Peyer's patch (tissue), 4 donors: Measurements from ENCODE around the gene ELP2. TPM values are rescaled to one million over a fixed set of nuclear protein-coding genes. Genes with fewer than 3 reads are reported as not detected.
A peak's percentile ranks its signal among the peaks of the same experiment; 100 is the strongest.

Experiments
- DNase-seq, 3 donors: peaks; one replicate each; pipeline ENCODE4 v3.0.0-alpha.2; 2017 to 2019
- H3K27ac ChIP-seq, 4 donors: fragments of 200-600 bp; sonication (generic); one replicate each; pipeline ENCODE4 v1.5.1; 2016 to 2019
- H3K27me3 ChIP-seq, 2 donors: fragments of 200-600 bp; sonication (generic); one replicate each; pipeline ENCODE4 v1.5.1; 2019
- H3K36me3 ChIP-seq, 3 donors: fragments of 200-600 bp; sonication (generic); one replicate each; pipeline ENCODE4 v1.5.1; 2016 to 2019
- H3K4me1 ChIP-seq, 4 donors: fragments of 200-600 bp; sonication (generic); one replicate each; pipeline ENCODE4 v1.5.1; 2016 to 2019
- H3K4me3 ChIP-seq, 4 donors: fragments of 200-600 bp; sonication (generic); 1 replicate in 3 of 4; 2 replicates in 1 of 4; pipeline ENCODE4 v1.5.1; 2016 to 2019; ENCODE audit warnings: mild to moderate bottlenecking in 1 of 4
- H3K9me3 ChIP-seq, 4 donors: fragments of 200-600 bp; sonication (generic); one replicate each; pipeline ENCODE4 v1.5.1; 2016 to 2019; ENCODE audit warnings: mild to moderate bottlenecking in 1 of 4
- CTCF ChIP-seq, 6 experiments: fragments of 450-650 bp in 4 of 6; fragments of 200-600 bp in 2 of 6; sonication (generic) in 1 of 6; IDR thresholded peaks; one replicate each; pipeline ENCODE4 v1.5.1; 2017 to 2019; ENCODE audit warnings: antibody characterized with exemption in 6 of 6, mild to moderate bottlenecking in 3 of 6, moderate library complexity in 1 of 6
- POLR2A ChIP-seq, 2 donors: fragments of 450-650 bp; IDR thresholded peaks; one replicate each; pipeline ENCODE4 v1.5.1; 2017; ENCODE audit warnings: antibody characterized with exemption in 2 of 2, mild to moderate bottlenecking in 2 of 2, moderate library complexity in 2 of 2
- total RNA-seq, 4 donors: library from RNA; depleted of rRNA; stranded (reverse); fragments of >200 nt; gene quantifications; one replicate each; pipeline ENCODE4 v1.1.0, GENCODE V29; 2016

The ELP2 gene
- total RNA-seq, 4 donors from 2014 or later: 41.2 to 74.6 (median 55.7) TPM

- DNase-seq: no peak
- H3K27ac ChIP-seq: peak overlapping the region in 3 of 4 donors; percentile 11 to 80 (median 40)
These were observed 47.0 kb downstream of the ELP2 start for GRCh38 chr18:36176711-36177110.

GRCh38 chr18:36177913-36178312 is 48.2 kb downstream of the ELP2 start:
- H3K27me3 ChIP-seq: no peaks in the 10 kb centered on the region
- no peak for DNase-seq

More at GRCh38 chr18:36176711-36177110, 47.0 kb downstream of the ELP2 start:
- Histone ChIP-seq H3K4me3 (no peak overlapping the region), H3K36me3 (peaks cover 0 to 33% (median 0%) of the 10 kb centered on the region in 3 donors), H3K4me1 (peaks cover 0 to 15% (median 3%) of the 10 kb centered on the region in 4 donors), H3K27me3 (no peaks in the 10 kb centered on the region), H3K9me3 (no peaks in the 10 kb centered on the region)
- TF ChIP-seq CTCF (IDR thresholded peaks at IDR 0.05) (no peak), POLR2A (IDR thresholded peaks at IDR 0.05) (no peak)

GRCh38 chr18:36179562-36180355 is 50.1 kb downstream of the ELP2 start:
- peak in 1 of 3 donors; percentile 80 for DNase-seq
- no peak for TF ChIP-seq CTCF (IDR thresholded peaks at IDR 0.05)
- no peak for TF ChIP-seq POLR2A (IDR thresholded peaks at IDR 0.05)
- H3K36me3 ChIP-seq: peaks cover 0 to 11% (median 0%) of the 10 kb centered on the region in 3 donors
- peak overlapping the region in 1 of 4 donors; percentile 24 for H3K27ac ChIP-seq
- H3K27me3 ChIP-seq: no peaks in the 10 kb centered on the region
- peaks cover 0 to 15% (median 3%) of the 10 kb centered on the region in 4 donors for H3K4me1 ChIP-seq
- no peak overlapping the region for H3K4me3 ChIP-seq
- no peaks in the 10 kb centered on the region for H3K9me3 ChIP-seq

More at GRCh38 chr18:36177913-36178312, 48.2 kb downstream of the ELP2 start:
- Histone ChIP-seq H3K4me1 (peaks cover 0 to 15% (median 3%) of the 10 kb centered on the region in 4 donors), H3K4me3 (no peak overlapping the region), H3K36me3 (peaks cover 0 to 23% (median 0%) of the 10 kb centered on the region in 3 donors), H3K27ac (peak overlapping the region in 2 of 4 donors; percentile 18 to 80), H3K9me3 (no peaks in the 10 kb centered on the region)
- TF ChIP-seq CTCF (IDR thresholded peaks at IDR 0.05) (no peak), POLR2A (IDR thresholded peaks at IDR 0.05) (no peak)

- no peak overlapping the region for H3K27ac ChIP-seq
- H3K4me3 ChIP-seq: no peak overlapping the region
- no peaks in the 10 kb centered on the region for H3K36me3 ChIP-seq
- no peaks in the 10 kb centered on the region for H3K9me3 ChIP-seq
- H3K4me1 ChIP-seq: peaks cover 2 to 21% (median 3%) of the 10 kb centered on the region in 4 donors
- DNase-seq: no peak
- TF ChIP-seq POLR2A (IDR thresholded peaks at IDR 0.05): no peak
- TF ChIP-seq CTCF (IDR thresholded peaks at IDR 0.05): no peak
- H3K27me3 ChIP-seq: no peaks in the 10 kb centered on the region
These were observed 51.7 kb downstream of the ELP2 start for GRCh38 chr18:36181441-36181840.

GRCh38 chr18:36181898-36182506 is 52.3 kb downstream of the ELP2 start:
- Histone ChIP-seq H3K27ac (no peak overlapping the region), H3K4me1 (peaks cover 3 to 24% (median 6%) of the 10 kb centered on the region in 4 donors), H3K36me3 (no peaks in the 10 kb centered on the region), H3K27me3 (no peaks in the 10 kb centered on the region), H3K4me3 (no peak overlapping the region), H3K9me3 (no peaks in the 10 kb centered on the region)
- no peak for DNase-seq
- no peak for TF ChIP-seq POLR2A (IDR thresholded peaks at IDR 0.05)
- TF ChIP-seq CTCF (IDR thresholded peaks at IDR 0.05): no peak
